Germinal center (tissue), 1 donor: ENCODE measurements around the gene FAM168A.

ENCODE experiments used
- DNase-seq: peaks from one replicate; pipeline ENCODE4 v3.0.0; 2012; ENCODE audit warnings: mixed read lengths, low spot score

FAM168A gene

GRCh38 chr11:73367482-73368024 is 230.4 kb downstream of the FAM168A start:
- DNase-seq = peak; percentile 51

- no peak for DNase-seq
Observed at GRCh38 chr11:73366953-73367352, 231.0 kb downstream of the FAM168A start.

GRCh38 chr11:73366265-73366610 is 231.7 kb downstream of the FAM168A start:
- peak; percentile 69 for DNase-seq

DNA sequence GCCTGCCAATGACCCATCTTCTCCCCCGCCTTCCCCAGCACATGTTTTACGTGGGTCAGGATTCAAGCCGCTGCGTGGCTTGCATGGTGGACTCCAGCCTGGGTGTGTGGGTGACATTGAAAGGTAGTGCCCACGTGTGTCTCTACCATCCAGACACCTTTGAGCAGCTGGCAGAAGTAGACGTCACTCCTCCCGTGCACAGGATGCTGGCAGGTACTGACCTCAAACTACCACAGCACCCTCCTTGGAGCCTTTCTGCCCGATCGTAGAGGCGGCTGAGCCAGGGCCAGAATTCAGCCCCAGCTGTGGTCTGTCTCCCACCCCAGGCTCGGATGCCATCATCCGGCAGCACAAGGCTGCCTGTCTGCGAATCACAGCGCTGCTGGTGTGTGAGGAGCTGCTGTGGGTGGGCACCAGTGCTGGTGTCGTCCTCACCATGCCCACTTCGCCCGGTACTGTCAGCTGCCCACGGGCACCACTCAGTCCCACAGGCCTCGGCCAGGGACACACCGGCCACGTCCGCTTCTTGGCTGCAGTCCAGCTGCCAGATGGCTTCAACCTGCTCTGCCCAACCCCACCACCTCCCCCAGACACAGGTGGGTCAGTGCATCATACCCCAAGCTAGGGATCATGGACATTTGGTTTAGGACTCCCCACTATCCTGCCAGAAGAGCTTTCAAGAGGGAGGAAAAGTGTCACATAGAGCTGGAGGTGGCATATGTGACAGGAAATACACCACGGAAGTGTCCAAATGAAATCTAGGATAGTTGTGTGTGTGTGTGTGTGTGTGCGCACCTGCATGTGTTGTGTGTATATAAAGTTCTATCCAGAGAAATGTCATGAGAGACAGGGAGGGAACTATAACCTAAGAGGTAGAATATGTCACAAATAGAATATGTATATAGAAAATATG is 232.3 kb downstream of the FAM168A start:
- no peak for DNase-seq

DNA sequence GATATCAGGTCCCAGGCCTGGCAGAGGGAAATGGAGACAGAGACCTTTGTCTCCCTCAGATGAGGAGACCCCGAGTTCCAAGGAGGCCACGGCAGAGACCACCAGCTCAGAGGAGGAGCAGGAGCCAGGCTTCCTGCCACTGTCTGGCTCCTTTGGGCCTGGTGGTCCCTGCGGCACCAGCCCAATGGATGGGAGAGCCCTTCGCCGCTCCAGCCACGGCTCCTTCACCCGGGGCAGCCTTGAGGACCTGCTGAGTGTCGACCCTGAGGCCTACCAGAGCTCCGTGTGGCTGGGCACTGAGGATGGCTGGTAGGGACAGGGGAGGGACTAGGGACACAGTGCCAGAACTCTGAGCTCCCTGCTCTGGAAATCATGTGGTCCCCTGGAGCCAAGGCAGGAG is 234.8 kb downstream of the FAM168A start:
- DNase-seq = no peak

- no peak for DNase-seq
Observed at GRCh38 chr11:73361953-73362776, 235.7 kb downstream of the FAM168A start.

- no peak for DNase-seq
Observed at GRCh38 chr11:73360743-73361369, 237.1 kb downstream of the FAM168A start.

DNA sequence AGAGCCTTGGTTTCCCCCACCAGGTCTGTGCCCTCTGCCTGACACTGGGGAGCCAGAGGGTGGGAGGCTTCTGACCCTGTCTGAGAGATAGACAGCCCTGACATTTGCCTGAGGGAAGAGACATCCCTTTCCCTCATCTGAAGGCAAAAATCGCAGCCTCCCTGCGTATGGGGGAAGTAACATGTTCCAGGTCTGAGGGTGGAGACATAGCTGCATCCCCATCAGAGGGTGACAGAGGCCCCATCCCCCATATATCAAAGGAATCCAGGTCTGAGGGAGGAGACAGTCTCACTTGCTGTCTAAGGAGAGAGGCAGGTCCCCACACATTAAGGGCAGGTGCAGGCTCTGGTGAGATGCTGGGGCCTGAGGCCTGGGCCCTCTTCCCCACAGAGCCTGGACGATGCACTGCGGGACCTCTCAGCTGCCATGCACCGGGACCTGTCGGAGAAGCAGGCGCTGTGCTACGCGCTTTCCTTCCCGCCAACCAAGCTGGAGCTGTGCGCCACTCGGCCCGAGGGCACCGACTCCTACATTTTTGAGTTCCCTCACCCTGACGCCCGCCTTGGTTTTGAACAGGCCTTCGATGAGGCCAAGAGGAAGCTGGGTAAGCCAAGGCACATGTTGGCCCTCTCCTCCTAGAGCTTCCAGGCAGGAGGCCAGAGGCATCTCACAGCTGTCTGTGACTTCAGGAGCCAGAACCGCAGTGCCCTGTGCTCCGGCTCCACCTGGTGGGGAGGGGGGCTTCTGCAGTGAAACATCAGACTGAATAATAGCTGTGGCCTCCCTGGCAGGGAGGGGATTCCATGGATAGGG is 237.8 kb downstream of the FAM168A start:
- DNase-seq = peak; percentile 44

- no peak for DNase-seq
Observed at GRCh38 chr11:73359341-73359740, 238.6 kb downstream of the FAM168A start.

DNA sequence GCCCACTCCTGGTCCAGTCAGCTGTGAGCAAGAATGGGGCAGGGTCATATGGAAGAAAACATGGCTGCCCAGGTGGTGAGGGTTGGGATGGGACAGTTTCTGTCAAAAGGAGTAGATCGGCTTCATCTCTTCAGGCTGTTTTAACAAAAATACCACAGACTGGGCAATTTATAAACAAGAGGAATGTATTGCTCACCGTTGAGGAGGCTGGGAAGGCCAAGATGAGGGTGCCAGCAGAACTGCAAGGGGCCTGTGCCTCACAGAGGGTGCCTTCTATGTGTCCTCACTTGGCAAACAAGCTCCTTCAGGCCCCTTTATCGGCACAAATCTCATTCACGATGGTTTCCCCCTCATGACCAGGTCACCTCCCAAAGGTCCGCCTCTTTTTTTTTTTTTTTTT is 239.8 kb downstream of the FAM168A start:
- no peak for DNase-seq

DNA sequence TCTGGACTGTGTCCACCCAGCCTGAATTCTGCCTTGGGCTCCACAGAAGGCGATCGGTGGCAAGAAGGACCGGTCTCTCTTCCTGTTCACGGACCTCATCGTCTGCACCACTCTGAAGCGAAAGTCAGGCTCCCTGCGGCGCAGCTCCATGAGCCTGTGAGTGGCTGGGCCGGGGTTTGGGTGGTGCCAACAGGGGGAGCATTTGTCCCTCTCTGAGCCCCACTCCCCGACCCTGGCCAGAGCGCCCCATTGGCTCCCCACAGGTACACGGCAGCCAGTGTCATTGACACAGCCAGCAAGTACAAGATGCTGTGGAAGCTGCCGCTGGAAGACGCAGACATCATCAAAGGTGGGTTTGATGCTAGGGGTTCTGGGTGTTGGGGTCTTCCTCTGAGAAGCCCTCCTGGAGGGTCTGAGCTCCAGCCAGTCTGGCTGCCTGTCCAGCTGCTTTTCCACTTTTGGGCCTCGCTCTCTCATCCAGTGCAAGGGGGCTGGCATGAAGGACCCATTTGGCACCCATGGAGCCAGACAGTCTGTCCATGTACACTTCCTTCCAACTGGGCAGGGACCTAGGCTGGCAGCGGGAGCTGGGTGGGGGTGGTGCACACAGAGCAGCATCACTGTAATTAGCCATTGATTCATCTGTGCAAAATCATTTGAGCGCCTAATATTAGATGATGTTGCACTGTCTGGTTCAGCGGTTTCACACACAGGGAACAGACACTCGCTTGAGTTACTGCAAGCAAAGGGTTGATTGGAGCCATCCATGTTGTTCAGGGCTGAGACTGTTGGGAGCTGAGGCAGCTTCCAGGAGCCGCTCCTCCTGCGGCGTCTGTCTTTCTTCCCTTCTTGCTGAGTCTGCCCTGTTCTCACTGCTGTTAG is 240.7 kb downstream of the FAM168A start:
- DNase-seq = no peak

DNA sequence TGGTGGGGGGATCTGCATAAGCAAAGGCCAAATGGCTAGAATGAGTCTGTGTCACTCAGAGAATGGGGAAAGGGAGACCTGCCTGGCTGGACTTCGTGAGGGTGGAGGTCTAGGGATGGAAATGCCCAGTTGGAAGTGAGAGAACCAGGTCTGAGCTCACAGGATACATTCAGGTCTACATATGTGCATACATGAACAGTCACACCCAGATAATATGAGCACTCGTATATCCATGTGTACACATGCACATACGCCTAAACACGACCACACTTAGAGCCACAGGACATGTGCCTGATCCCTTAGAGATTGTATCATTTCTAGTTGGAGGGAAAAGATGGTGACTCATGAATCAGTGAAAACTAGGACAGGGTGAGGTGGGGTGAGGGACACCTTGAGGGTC is 242.8 kb downstream of the FAM168A start:
- DNase-seq = no peak

DNA sequence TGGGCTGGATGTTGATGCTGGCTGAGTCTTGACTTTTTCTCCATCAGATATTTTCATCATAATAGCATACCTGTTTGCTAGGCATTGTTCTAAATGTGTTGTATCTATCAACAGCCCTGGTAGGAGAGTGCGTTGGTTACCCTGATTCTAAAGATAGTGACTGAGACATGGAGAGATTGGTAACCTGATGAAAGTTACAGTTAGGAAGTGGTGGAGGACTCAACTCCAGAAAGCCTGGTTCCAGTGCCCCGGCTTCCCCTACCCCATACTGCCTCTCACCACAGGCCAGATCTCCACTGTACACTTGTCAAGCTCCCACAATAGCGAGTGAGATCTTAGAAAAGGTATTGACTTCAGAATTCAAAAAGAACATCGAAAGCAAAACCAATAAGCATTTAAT is 244.5 kb downstream of the FAM168A start:
- no peak for DNase-seq

- peak; percentile 86 for DNase-seq
Observed at GRCh38 chr11:73350908-73351636, 246.8 kb downstream of the FAM168A start.
